ENCODE measurements around the gene ZCCHC24.

The ZCCHC24 gene

DNA sequence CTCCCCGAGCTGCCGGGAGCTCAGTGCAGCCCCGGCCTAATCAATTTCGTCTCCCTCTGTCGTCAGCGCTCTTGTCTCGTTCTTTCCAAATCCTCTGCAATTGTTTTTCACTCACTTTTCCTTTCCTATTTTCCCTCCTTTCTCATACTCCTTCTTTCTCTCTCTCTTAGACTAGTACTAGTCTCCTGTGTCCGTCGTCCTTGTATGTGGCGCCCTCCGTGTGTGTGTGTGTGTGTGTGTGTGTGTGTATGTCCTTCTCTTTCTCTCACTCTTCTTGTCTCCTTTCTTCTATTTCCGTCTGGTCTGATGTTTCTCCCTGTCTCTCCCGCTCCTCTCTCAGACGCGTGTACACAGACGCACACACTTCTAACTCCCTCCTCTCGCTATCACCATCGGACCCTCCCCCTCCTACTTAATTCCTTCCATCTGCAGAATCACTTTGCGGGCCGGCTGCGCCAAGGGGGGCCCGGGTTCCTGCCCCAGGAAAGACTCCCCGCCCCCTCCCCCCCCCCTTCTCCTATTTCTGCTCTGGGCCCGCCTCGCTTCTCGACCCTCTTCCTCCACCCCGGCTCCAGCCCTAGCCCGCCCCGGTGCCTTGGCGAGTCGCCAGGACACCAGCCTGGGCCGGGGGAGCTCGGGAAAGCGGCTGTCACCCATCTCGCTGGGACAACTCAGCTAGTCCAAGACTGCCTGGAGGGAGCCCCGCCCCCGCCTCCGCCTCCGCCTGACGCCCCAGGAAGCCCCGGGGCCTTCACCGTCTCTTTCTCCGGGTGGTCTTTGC is 743 bp upstream of the ZCCHC24 start:
- peak; percentile 17 for DNase-seq

DNA sequence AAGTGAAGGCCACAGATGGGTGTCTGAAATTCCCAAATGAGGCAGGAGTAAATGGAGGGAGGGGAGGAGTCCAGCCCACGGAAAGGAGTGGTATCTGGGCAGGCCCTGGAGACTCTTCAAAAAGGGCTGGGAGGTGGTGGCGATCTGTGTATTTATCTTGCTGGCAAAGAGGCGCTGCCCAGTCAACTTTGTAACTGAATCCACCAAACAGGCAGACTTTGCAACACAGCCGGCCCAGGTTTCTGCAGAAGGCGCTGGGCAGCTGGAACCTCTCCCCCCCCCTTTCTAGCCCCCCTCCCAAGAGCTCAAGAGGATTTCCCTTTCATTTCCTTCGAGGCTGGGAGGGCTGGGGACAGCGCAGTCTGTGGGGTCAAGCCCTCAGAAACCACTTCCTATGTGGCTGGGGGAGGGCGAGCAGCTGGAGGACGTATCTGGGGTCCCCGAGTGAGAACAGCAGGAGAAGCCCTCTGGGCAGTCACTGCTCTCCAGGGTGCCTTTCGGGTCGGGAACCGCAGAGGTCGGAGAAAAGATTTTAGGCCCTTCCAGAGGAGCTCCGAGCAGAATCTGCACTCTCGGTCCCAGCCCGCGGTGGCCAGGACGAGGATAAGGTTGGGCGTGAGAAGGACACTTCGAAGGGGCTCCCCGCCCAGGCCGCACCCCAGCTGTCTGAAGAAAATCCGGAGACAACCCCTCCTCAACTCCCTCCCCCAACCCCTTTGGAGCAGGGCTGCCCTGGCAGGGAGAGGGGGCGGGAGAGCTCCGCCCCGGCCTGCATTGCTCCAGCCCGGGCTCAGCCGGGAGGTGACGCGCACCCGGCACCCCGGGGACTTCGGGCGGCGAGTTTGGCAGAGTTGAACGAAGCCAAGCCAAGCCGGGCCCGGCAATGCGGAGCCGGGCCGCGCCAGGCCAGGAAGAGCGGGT is 965 bp downstream of the ZCCHC24 start:
- DNase-seq: peak; percentile 52

DNA sequence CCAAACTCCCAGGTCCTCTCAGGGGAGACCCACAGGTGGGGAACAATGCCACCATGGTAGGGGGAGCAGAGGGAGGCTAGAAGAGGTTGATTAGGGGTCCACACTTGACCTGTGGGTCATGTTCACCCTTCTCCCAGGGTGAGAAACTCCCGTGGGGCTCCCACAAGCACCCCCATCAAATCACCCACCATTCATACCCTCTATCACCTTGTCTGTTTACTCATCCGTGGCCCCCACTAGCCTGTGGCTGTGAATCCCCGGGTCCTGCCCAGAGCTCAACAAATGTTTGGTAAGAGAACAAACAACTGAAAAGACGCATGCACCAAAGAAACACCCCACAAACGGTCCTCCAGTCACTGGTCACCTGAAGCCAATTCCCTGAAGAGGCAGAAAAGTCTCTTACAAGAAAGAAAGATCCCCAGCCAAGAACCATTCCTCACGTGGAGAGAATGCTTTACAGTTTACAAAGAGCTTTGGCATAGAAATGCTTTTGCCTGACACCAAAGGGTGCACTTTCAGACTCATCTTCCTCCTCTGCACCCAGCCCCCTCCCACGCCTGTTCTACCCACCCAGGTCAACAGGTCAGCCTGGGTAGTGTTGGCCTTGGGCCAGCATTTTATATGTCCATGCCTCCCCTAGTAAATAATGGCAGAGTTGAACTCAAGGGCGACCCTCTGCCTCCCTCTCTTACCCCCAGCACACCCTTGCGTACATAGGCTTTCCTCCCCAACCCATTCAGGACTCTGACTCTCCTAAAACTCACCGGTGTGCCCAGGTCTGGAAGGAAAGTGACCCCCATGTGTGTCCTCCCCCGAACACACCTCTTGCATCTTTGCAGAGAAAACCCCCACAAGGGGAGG is 1.9 kb downstream of the ZCCHC24 start:
- no peak for DNase-seq

DNA sequence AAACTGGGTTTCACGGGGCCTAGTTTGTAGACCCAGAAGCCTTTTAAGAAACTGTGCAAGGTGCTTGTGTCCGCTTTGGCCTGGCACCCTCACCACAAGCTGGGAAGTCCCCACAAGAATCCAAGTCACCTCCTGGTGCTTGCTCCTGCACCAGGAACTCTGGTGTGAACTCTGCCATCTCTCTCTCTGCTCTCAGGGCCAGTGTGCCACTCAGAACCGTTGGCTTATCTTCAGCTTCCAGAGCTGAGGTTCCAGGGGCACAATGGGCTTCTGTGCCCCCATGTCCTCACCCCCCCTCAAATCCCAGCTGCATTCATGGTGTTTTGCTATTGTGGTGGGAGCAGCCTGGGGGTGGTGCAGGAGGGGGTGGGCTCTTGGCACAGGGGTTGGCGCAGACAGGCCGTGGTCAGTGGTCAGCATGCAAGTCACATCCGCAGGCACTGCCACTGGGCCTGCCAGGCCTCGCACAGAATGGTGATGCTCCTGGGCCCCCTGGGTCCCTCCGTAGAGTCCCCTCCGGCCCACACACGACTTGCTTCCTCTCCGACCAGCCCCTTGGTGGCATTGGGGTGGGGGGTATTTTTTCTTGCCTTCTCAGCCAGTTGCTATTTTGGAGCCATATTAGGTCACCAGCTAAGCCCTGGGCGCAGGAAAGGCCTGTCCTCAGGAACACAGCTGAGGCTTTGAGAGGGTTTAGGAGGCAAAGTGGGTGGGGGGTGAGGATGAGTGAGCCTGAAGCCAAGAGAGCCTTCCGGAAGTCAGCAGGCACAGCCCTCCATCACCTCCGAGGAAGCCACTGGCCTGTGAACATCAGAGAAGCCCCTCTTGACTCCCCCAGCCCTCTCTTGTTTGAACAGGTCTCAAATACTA is 3.0 kb downstream of the ZCCHC24 start:
- no peak for DNase-seq

DNA sequence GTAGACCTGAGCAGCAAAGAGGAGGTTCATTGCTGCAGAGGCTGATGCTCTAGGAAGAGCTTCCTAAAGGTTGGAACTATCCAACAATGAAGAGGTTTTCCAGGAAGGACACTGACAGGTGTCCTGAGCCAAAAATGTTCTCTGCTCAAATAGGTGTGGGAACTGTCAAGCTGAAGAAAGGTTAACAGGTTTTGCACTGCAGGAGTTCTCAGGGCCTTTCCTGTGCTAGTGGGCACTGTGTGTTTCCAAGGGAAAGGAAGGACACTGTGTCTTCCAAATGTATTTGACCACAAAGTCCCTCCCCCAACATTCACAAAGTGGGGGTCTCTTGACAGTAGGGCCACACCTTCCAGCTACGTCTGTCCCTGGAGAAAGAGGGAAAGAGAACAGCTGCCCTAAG is 4.0 kb downstream of the ZCCHC24 start:
- DNase-seq: no peak

DNA sequence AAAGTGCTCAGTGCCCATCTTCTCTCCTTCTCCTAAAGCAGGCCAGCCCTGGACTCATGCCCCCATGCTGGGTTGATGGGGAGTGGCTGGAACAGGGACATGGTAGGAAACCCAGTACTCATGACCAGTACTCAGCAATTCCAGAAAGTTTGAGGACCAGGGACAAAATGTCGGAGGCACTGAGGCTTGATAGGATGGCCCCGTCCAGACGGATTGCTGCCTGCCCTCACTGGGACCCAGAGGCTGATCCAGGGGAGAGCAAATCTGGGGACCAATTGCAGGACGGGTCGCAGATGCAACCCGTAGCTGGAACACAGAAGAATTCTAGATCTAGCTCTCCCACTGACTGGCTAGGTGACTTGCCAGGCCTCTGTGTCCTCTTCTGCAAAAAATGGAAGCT is 5.1 kb downstream of the ZCCHC24 start:
- no peak for DNase-seq

DNA sequence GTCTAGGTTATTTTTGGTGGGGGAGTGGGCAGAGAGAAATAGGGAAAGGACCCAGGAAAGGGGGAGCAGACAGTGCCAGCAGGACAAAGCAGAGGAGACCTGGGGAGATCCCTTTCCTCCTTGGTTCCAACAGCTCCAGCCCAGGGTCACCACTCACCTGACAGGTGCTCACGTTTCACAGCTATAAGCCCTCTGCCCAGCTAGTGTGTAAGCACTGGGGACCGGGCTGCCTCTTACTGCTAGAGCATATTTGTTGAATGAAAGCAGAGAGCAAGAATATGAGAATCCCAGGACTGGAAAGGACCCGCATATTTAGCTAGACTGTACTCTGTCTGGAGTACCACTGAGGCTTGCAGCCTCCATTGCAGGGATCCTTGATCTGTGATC is 6.7 kb downstream of the ZCCHC24 start:
- DNase-seq: no peak

DNA sequence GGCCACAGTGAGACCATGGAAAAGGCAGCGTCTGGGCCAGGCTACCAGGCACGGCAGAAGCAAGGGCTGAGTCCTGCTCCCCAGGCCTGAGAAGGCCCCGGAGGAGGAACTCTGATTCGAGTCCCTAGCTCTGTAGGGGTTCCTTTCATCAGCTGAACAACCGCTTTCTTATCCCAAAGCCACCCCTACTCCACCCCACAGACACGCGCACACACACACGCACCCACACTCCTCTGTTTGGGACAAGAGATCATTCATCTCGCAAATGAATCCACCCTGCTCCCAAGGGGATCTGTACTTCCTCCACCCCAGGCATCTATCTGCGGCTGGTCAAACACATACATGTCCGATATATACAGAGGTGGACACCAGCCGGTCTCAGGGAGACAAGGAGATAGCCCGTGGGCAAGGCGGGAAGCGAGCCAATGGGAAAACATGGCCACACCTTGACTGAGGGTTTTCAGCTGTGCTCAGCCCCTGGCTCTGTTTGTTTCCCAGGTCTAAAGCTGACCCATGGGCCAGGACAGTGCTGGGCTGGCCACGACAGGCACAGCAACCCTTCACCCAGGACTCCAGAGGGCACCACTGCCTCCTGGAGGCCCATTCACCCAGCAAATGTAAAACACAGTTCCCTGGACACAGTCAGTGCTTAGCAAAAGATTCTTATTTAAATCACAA is 7.3 kb downstream of the ZCCHC24 start:
- DNase-seq: no peak

DNA sequence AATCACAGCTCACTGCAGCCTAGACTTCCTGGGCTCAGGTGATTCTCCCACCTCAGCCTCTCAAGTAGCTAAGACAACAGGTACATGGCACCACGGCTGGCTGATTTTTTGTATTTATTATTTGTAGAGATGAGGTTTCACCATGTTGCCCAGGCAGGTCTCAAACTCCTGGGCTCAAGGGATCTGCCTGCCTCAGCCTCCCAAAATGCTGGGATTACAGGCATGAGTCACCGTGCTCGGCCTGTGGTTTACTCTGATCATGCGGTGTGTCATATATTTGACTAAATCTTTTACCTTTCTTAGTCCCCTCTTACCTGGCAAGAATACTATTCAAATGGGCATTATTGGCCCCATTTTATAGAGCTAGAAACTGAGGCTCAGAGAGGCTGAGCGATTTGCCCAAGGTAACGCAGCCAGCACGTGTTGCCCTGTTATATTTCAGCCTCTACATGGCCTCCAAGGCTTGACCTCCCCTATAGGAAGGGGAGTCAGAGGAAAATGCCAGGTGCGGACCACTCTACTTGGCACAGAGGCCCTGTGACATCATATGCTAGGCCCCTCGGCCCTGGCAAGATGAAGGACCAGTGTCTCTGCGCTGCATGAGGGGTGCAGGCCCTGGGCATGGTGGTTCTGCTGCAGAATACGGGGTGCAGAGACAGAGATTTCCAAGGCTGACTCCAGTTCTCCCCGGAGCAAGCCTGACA is 8.2 kb downstream of the ZCCHC24 start:
- no peak for DNase-seq

DNA sequence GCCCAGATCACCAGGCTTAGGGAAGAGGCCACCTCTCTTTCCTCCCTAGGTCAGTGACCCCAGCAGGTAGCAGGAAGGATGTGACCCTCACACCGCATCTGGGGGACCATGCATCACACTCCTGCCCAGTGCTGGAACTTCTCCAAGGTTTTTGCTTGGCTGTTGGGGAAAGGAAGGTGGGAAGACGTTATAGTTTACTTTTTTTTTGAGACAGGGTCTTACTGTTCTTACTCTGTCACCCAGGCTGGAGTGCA is 8.6 kb downstream of the ZCCHC24 start:
- DNase-seq: no peak

DNA sequence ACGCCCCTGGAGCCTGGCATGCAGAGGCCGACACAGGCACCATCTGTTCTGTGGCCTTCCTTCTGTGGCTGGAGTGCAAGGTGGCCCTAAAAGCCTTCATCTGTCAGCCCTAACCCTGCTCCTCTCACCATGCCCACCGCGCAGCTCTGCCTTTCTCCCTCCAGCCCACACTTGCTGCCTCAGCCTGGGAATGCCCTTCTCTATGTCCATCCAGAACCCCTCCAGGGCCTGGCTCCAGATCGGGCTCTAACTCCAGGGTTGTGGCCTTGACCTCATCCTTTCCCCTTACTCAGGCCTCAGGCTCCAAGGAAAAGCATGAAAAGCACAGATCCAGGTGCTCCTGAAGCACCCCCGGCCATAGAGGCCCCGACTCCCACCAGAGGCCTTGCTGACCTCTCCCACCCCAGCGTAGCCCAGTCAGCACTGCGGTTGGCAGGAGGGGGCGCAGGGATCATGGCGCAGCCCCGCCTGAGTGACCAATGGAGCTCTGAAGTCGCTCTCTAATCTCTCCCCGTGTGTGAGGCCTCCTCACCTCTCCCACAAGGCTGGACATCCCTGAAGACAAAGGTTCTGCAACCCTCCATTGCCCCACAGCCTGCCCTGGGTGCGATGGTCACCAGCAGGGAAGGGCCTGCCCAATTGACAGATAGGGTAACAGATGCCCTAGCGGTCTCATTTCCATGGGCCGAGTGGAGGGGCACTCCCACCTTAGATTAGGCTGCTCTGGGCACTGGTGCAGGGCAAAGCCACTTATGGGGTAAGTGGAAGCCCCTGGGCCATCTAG is 9.2 kb downstream of the ZCCHC24 start:
- DNase-seq: no peak

DNA sequence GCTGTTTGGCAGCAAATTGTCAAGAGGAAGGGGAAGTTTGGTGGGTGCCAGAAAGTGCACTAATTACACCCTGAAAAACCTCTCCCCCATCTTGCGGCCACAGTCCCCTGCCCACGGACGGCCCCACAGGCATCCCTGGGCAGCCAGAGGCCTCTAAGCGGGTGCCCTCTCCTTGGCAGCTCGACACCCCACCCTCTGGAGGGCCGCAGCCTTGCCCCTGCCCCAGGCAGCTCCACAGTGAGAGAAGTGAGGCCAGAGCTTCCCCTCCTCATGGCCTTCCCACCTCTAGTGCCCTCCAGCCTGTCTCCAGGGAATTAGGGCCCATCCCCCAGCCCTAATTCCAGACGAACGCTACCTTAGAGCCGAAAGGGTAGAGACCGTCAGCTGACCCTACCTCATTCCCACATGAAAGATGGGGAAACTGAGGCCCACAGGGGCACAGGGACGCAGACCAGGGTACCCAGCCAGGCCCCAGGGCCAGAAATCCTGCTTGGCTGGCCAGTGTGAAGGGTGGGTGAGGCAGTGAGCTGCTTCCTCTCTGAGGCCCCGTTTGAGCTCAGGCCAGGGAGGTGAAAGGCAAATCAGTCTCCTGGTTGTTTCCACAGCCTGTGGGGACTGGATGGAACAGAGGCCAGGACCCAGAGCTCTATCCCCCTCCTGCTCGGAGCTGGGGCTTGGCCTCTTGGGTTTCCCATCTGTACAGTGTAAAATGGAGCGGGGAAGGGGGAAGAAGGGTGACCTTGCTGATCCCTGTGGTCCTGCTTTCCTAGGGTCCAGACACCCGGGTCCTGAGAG is 10.0 kb downstream of the ZCCHC24 start:
- no peak for DNase-seq

DNA sequence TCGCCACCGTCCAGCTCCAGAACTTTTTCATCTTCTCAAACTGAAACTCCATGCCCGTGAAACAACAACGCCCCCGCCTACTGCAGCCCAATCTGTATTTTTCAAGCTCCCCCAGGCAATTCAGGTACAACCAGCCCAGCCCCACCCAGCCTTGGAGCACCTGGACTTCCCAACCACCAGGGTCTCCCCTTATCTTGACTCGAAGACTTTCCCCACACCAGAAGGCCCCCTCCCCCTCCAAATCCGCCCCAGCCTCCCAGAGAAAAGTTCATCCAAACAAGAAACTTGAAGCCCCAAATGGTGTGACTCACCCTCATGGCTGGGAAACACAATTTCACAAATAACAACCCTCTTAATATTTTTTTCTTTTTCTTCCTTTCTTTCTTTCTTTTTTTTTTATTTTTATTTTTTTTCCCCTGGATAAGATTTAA is 10.6 kb downstream of the ZCCHC24 start:
- no peak for DNase-seq

DNA sequence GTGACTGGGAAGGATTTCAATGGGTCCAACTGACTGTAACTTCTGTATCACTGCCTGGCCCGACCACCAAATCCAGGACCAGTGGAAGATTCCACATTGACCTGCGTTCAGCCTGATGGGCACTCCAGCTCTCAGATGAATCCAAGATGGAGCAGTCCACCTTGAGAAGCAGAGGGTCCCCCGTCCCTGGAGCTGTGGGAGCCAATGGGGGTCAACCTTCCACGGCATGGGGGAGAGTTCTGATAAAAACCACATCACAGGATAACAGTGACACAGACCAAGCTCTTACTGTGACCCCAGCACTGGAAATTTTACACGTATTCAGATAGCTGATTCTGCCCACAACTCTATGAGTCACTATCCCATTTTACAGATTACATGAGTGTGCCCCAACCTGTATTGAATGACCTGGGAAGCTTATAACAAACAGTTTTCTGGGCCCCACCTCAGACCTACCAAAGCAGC is 11.2 kb downstream of the ZCCHC24 start:
- no peak for DNase-seq

DNA sequence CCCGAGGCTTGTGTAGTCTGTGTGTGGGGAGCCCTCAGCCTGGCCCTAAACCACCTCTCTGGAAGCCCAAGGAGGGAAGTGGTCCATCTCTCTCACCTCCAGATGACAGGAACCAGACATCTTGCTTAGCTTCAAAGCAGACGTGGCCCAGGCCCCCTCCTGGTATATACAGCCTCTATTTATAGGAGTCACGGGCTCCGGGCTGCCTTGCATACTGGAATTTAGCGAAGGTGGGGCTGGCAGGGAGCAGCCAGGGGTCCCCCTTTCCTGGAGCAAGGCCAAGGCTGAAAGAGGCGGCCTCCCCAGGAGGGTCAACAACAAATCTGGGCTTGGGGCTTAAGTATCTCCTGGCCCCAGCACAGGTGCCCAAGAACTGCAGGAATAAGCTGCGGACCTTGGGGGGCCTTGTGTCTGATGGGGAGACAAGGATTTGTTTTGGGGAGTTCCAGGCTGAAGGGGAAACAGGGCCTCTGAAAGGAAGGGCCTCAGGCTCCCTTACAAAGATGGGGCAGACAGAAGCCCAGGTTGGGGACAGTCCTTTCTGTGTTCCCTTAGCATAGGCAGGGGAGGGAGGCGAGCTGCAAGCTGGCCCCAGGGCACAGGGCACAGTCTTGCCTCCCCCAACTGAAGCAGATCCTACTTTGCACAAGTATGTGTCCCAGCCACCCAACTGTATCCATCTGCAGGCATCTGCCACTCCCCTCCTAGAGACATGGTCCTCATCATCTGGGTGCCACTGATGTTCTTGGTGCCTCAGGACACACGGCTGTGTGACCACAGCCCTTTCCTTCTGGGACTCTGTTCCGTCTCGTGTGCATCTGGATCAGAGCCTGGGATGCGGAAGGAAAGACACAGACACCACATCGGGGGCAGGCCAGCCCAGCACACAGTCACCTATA is 11.9 kb downstream of the ZCCHC24 start:
- DNase-seq: no peak

DNA sequence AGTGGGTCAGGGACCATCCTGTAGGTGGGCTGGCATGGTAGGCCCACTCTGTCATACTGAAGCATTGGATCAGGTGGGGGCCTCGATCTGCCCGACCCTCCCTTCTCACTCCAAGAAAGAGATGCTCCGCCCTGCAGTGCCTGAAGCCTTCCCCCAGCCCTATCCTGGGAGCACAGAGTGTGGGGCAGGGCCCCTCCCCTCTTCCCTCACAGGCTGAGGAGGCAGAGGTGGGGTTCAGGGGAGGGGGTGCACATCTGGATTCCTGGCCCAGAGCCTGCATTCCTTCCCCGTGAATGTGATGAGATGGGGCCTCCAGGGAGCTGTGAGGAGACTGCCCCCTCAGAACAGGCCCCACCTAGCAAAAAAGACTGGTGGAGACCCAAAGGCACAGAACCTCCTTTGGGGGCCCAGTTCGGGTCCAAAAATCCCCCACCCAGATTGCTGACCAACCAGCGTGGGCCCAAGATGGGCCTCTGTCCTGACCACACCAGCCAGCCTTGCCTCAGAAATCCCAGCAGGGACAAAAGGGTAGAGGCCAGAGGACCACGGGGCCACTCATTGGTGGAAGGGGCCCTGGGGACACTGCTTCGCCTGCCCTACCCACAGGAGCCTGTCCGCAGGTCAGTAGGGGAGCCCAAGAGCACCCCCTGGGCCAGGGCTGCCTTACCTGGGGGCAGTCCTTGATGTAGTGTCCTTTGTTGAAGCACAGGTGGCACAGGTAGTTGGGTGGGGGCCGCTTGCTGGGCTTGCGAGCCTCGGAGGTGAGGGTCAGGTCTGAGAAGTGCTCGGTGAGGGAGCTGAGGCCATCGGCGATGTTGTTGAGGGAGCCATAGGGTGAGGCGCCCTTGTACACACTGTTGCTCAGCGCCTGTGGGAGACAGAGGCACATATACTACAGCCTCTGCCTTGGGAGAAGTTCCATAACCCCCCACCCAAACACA is 13.3 kb downstream of the ZCCHC24 start:
- no peak for DNase-seq

DNA sequence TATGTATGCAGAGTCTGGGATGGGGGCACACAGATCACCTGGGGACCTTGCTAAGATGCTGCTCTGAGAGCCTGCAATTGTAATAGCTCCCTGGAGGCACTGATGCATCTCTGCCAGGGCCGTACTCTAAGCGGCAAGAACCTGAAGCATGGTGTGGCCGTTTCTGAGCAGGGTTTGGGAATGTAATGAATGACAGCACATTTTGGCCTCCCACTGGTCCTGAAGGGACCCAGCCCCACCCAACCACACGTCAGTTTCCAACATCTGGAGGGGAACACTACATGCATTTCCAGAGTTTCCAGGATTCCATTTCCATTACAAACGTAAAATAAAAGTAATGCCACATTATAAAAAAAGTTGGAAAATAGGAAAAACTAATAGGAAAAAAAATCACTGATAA is 14.0 kb downstream of the ZCCHC24 start:
- DNase-seq: no peak

All from stimulated activated CD4-positive, alpha-beta T cell treated with anti-CD3 and anti-CD28 coated beads, Interleukin-4, amount 100 ng/mL, for 1 hour (primary cell).